Measurements from ENCODE around the gene WASF1. TPM values are rescaled to one million over a fixed set of nuclear protein-coding genes. Genes with fewer than 3 reads are reported as not detected.

Gene WASF1
- total and polyA plus RNA-seq, 7 donors: 0.92 to 34.9 (median 10.2) TPM

GRCh38 chr6:110105296-110105695 is 74.2 kb downstream of the WASF1 start:
- TF ChIP-seq CTCF (IDR thresholded peaks at IDR 0.05): no peak
- no peak for TF ChIP-seq EP300 (IDR thresholded peaks at IDR 0.05)
- no peak for TF ChIP-seq POLR2AphosphoS5 (IDR thresholded peaks at IDR 0.05)
- TF ChIP-seq POLR2A (IDR thresholded peaks at IDR 0.05): no peak
- no peak for DNase-seq

GRCh38 chr6:110103260-110103659 is 76.2 kb downstream of the WASF1 start:
- no peak overlapping the region for H3K27ac ChIP-seq

More at GRCh38 chr6:110105296-110105695, 74.2 kb downstream of the WASF1 start:
- Histone ChIP-seq H3K36me3 (peaks cover 0 to 70% (median 15%) of the 10 kb centered on the region in 4 donors), H3K4me1 (no peaks in the 10 kb centered on the region), H3K4me3 (no peak overlapping the region), H3K27ac (no peak overlapping the region), H3K27me3 (no peaks in the 10 kb centered on the region), H3K9me3 (no peaks in the 10 kb centered on the region)
- intact Hi-C loops (cut with DNase I): no loop called here
- WGBS, 2 donors: 95 to 97% methylated on average over 4 of the region's 4 CpGs

GRCh38 chr6:110102411-110102810 is 77.1 kb downstream of the WASF1 start:
- Histone ChIP-seq H3K9me3 (no peaks in the 10 kb centered on the region), H3K4me1 (peaks cover 0 to 1% (median under 1%) of the 10 kb centered on the region in 4 donors), H3K36me3 (peaks cover 0 to 62% (median 12%) of the 10 kb centered on the region in 4 donors), H3K27ac (no peak overlapping the region), H3K4me3 (no peak overlapping the region), H3K27me3 (no peaks in the 10 kb centered on the region)
- DNase-seq: no peak
- intact Hi-C loops (cut with DNase I): no loop called here
- TF ChIP-seq POLR2AphosphoS5 (IDR thresholded peaks at IDR 0.05) (no peak), EP300 (IDR thresholded peaks at IDR 0.05) (no peak), POLR2A (IDR thresholded peaks at IDR 0.05) (no peak), CTCF (IDR thresholded peaks at IDR 0.05) (no peak)

More at GRCh38 chr6:110103260-110103659, 76.2 kb downstream of the WASF1 start:
- H3K9me3 ChIP-seq: no peaks in the 10 kb centered on the region
- H3K27me3 ChIP-seq: no peaks in the 10 kb centered on the region
- DNase-seq: no peak
- no peaks in the 10 kb centered on the region for H3K4me1 ChIP-seq
- no peak overlapping the region for H3K4me3 ChIP-seq
- intact Hi-C loops (cut with DNase I): no loop called here
- 90 to 93% methylated on average over 4 of the region's 4 CpGs for WGBS, 2 donors
- TF ChIP-seq CTCF (IDR thresholded peaks at IDR 0.05): no peak
- no peak for TF ChIP-seq POLR2A (IDR thresholded peaks at IDR 0.05)
- no peak for TF ChIP-seq POLR2AphosphoS5 (IDR thresholded peaks at IDR 0.05)
- TF ChIP-seq EP300 (IDR thresholded peaks at IDR 0.05): no peak
- peaks cover 0 to 69% (median 15%) of the 10 kb centered on the region in 4 donors for H3K36me3 ChIP-seq

GRCh38 chr6:110101885-110102284 is 77.6 kb downstream of the WASF1 start:
- no peak overlapping the region for H3K27ac ChIP-seq
- 62 to 74% methylated on average over 1 of the region's 1 CpG for WGBS, 2 donors
- H3K4me3 ChIP-seq: no peak overlapping the region
- no peaks in the 10 kb centered on the region for H3K9me3 ChIP-seq
- peaks cover 0 to 6% (median 3%) of the 10 kb centered on the region in 4 donors for H3K4me1 ChIP-seq
- H3K36me3 ChIP-seq: peaks cover 0 to 57% (median 10%) of the 10 kb centered on the region in 4 donors
- H3K27me3 ChIP-seq: no peaks in the 10 kb centered on the region
- TF ChIP-seq POLR2A (IDR thresholded peaks at IDR 0.05) (no peak), CTCF (IDR thresholded peaks at IDR 0.05) (no peak), EP300 (IDR thresholded peaks at IDR 0.05) (no peak), POLR2AphosphoS5 (IDR thresholded peaks at IDR 0.05) (no peak)
- no peak for DNase-seq
- intact Hi-C loops (cut with DNase I): no loop called here
